ENCODE data around the gene FAM193A. TPM values are rescaled to one million over a fixed set of nuclear protein-coding genes. Genes with fewer than 3 reads are reported as not detected.
"Not testable (repeated sequence)": the region's sequence is repeated elsewhere in the genome, so short reads cannot be mapped to it uniquely, and the experiment has no call there.

Gene FAM193A
- polyA plus RNA-seq, 1 experiment, result 5.9 TPM

- POLR2A ChIA-PET, result no interaction called here
- Histone ChIP-seq H3K9me3 (ENCODE audit: control insufficient read depth, insufficient read depth, low read length) (no peaks in the 10 kb centered on the region), H3K27ac (ENCODE audit: low read depth, low read length) (no peak overlapping the region), H3K27me3 (ENCODE audit: control insufficient read depth, insufficient read depth, low read length) (no peaks in the 10 kb centered on the region), H3K4me3 (ENCODE audit: low read depth, low read length) (no peak overlapping the region)
- no peak for TF ChIP-seq CTCF (IDR thresholded peaks at IDR 0.05; ENCODE audit: low read depth, low read length)
- CTCF ChIA-PET, result no interaction called here
- no peak for DNase-seq (ENCODE audit: low read depth, low spot score)
Measured at GRCh38 chr4:2510351-2511259, 25.8 kb upstream of the FAM193A start.

GRCh38 chr4:2511645-2512131, 24.8 kb upstream of the FAM193A start:
- ChIA-PET POLR2A (no interaction called here), CTCF (no interaction called here)
- no peak overlapping the region for H3K27ac ChIP-seq (ENCODE audit: low read depth, low read length)
- no peak for TF ChIP-seq CTCF (IDR thresholded peaks at IDR 0.05; ENCODE audit: low read depth, low read length)
- no peaks in the 10 kb centered on the region for H3K9me3 ChIP-seq (ENCODE audit: control insufficient read depth, insufficient read depth, low read length)
- no peak for DNase-seq (ENCODE audit: low read depth, low spot score)
- H3K4me3 ChIP-seq (ENCODE audit: low read depth, low read length), result no peak overlapping the region
- H3K27me3 ChIP-seq (ENCODE audit: control insufficient read depth, insufficient read depth, low read length), result no peaks in the 10 kb centered on the region

DNA sequence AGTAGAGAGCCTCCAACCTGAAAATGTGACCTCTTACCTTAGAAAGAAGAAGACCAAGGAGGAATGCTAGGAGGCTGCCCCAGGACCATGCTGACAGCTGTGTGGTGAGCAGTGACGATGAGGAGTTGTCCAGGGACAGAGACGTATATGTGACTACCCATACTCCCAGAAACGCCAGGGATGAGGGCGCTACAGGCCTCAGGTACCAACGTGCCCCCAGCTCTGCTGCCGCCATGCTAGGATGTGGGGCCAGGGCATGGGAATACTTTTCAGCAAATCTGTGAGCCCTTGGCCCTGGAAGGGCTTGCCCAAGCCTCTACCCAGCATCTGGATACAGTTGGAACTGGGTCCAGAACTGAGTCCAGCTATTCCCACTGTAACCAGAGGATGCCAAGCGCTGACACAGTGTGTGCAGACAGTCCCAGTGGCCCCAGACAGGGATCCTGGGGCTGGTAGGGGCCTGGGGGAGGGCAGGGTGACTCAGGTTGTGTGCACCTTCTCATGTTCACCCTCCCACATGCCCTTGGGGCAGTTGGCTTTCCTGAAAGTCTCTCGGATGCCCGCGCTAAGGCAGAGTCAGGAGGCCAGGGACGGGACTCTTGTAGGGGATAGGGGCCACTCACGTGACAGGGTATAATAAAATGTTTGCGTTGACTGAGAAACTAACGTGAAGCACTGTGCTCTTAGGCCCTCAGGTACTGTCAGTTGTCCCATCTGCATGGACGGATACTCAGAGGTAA, 23.9 kb upstream of the FAM193A start:
- DNase-seq (ENCODE audit: low read depth, low spot score), result no peak
- TF ChIP-seq CTCF (IDR thresholded peaks at IDR 0.05; ENCODE audit: low read depth, low read length), result no peak
- no peaks in the 10 kb centered on the region for H3K27me3 ChIP-seq (ENCODE audit: control insufficient read depth, insufficient read depth, low read length)
- H3K4me3 ChIP-seq (ENCODE audit: low read depth, low read length), result no peak overlapping the region
- no peak overlapping the region for H3K27ac ChIP-seq (ENCODE audit: low read depth, low read length)
- ChIA-PET POLR2A (no interaction called here), CTCF (no interaction called here)
- H3K9me3 ChIP-seq (ENCODE audit: control insufficient read depth, insufficient read depth, low read length), result no peaks in the 10 kb centered on the region

DNA sequence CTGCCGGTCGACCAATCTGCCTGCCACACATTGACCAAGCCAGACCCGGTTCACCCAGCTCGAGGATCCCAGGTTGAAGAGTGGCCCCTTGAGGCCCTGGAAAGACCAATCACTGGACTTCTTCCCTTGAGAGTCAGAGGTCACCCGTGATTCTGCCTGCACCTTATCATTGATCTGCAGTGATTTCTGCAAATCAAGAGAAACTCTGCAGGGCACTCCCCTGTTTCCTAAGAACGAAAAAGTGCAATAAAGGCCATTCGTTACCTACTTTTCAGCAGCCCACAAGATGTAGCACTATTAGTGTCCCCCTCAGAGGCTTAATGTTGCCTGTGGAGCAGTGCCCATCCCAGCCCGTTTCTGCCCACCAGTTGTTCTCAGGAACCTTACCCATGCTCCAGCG, 22.3 kb upstream of the FAM193A start:
- POLR2A ChIA-PET; DNase-seq (ENCODE audit: low read depth, low spot score); CTCF ChIA-PET: not testable (repeated sequence)

DNA sequence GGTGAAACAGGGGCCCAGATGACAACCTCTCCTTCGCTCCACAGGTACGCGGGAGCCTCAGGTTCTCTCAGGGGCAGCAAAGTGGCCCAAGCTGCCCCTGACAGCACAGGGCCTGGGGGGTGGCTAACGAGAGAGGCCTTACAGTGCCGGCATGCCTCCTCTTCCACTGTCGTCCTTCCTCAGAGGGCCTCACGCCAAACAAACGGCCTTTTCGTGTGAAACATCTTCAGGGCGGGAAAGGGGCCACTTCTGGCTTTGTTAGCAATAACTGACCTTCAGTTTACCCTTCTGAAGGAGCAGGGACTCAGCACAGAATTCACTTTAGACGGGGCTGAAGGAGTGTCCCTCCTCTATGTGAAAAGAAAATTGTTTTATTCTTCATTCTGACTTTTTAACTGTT, 21.5 kb upstream of the FAM193A start:
- CTCF ChIA-PET; DNase-seq (ENCODE audit: low read depth, low spot score): not testable (repeated sequence)

More for the DNA sequence above, 22.3 kb upstream of the FAM193A start:
- H3K4me3 ChIP-seq (ENCODE audit: low read depth, low read length); H3K27ac ChIP-seq (ENCODE audit: low read depth, low read length); H3K9me3 ChIP-seq (ENCODE audit: control insufficient read depth, insufficient read depth, low read length); H3K27me3 ChIP-seq (ENCODE audit: control insufficient read depth, insufficient read depth, low read length): not testable (repeated sequence)

More for the DNA sequence above, 21.5 kb upstream of the FAM193A start:
- H3K4me3 ChIP-seq (ENCODE audit: low read depth, low read length); H3K27ac ChIP-seq (ENCODE audit: low read depth, low read length); POLR2A ChIA-PET; H3K9me3 ChIP-seq (ENCODE audit: control insufficient read depth, insufficient read depth, low read length); H3K27me3 ChIP-seq (ENCODE audit: control insufficient read depth, insufficient read depth, low read length): not testable (repeated sequence)

Data from AG04450 (cell line).